ENCODE data around the gene STX19. TPM values are rescaled to one million over a fixed set of nuclear protein-coding genes. Genes with fewer than 3 reads are reported as not detected.

The STX19 gene
- total and polyA plus RNA-seq, 2 of the 13 experiments (the other 11 are each of a cell fraction or from before 2014, with no cell fraction given), result not detected

DNA sequence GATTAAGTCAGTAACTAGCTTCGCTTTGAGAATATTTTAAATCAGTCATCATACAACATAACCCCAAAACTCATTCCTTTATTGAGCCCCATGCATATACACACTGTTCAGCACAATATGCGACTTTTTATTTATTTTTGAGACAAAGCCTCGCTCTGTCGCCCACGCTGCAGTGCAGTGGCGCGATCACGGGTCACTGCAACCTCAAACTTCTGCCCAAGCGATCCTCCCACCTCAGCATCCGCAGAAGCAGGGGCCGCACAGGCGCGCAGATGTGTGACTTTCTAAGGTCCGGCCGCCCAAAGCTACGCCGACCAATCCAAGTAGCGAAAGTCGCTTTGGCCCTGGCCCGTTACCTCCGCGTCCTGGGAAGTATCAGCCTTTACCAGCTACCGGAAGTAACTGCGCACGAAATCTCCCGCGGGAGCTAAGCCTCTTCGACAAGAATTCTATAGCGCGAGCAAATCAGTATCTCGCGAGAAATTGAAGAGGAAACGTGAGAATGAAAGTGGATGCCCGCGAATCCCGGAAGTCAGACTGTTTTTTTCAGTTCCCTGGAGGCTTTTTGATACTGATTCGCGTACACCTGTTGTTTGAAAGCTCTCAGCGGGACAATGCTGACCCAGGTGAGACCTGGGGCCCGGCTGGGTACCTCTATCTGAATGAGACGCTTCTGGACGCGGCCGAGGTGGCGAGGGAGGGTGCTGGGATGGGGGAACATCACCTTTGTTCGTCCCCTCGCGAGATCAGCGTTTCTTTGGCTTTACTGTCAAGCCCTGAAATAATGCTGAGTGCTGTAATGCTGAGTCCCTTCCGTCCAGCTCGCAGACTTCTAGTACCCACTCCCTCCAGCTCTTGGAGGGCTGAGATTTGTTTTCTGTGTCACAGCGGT lies 34.4 kb upstream of the STX19 start, which contains the start of the genes DHFR2 and NSUN3 (continued):
- peak; percentile 58; the same call in 1 of the 2 replicates for TF ChIP-seq SIN3B (IDR thresholded peaks at IDR 0.05; ENCODE audit: low read length)
- TF ChIP-seq, protein P1, sequence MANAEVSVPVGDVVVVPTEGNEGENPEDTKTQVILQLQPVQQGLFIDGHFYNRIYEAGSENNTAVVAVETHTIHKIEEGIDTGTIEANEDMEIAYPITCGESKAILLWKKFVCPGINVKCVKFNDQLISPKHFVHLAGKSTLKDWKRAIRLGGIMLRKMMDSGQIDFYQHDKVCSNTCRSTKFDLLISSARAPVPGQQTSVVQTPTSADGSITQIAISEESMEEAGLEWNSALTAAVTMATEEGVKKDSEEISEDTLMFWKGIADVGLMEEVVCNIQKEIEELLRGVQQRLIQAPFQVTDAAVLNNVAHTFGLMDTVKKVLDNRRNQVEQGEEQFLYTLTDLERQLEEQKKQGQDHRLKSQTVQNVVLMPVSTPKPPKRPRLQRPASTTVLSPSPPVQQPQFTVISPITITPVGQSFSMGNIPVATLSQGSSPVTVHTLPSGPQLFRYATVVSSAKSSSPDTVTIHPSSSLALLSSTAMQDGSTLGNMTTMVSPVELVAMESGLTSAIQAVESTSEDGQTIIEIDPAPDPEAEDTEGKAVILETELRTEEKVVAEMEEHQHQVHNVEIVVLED (CRISPR knock-in tag; IDR thresholded peaks at IDR 0.05; ENCODE audit: borderline replicate concordance), result peak; percentile 44; the same call in 1 of the 2 replicates
- peak; percentile 78 for TF ChIP-seq HOXA3 (CRISPR knock-in tag; IDR thresholded peaks at IDR 0.05)
- TF ChIP-seq ZNF850 (CRISPR knock-in tag; conservative IDR thresholded peaks at IDR 0.05), result no peak
- TF ChIP-seq ELF4 (CRISPR knock-in tag; IDR thresholded peaks at IDR 0.05; ENCODE audit: borderline replicate concordance), result peak; percentile 96
- no peak for TF ChIP-seq RAD51 (IDR thresholded peaks at IDR 0.05; ENCODE audit: borderline replicate concordance)
- TF ChIP-seq, protein P2, sequence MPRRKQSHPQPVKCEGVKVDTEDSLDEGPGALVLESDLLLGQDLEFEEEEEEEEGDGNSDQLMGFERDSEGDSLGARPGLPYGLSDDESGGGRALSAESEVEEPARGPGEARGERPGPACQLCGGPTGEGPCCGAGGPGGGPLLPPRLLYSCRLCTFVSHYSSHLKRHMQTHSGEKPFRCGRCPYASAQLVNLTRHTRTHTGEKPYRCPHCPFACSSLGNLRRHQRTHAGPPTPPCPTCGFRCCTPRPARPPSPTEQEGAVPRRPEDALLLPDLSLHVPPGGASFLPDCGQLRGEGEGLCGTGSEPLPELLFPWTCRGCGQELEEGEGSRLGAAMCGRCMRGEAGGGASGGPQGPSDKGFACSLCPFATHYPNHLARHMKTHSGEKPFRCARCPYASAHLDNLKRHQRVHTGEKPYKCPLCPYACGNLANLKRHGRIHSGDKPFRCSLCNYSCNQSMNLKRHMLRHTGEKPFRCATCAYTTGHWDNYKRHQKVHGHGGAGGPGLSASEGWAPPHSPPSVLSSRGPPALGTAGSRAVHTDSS (CRISPR knock-in tag; conservative IDR thresholded peaks at IDR 0.05), result no peak
- TF ChIP-seq ZEB1 (IDR thresholded peaks at IDR 0.05; ENCODE audit: insufficient replicate concordance, low read depth), result peak; percentile 34
- 0 out of 2 replicates have a peak, but pooled peaks have one; percentile 49 for TF ChIP-seq SMYD3 (CRISPR knock-in tag; IDR thresholded peaks at IDR 0.05)
- TF ChIP-seq, protein P3, sequence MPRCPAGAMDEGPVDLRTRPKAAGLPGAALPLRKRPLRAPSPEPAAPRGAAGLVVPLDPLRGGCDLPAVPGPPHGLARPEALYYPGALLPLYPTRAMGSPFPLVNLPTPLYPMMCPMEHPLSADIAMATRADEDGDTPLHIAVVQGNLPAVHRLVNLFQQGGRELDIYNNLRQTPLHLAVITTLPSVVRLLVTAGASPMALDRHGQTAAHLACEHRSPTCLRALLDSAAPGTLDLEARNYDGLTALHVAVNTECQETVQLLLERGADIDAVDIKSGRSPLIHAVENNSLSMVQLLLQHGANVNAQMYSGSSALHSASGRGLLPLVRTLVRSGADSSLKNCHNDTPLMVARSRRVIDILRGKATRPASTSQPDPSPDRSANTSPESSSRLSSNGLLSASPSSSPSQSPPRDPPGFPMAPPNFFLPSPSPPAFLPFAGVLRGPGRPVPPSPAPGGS (CRISPR knock-in tag; IDR thresholded peaks at IDR 0.05), result 0 out of 2 replicates have a peak, but pooled peaks have one; percentile 28
- peak; percentile 47; the same call in 1 of the 2 replicates for TF ChIP-seq ZFP37 (CRISPR knock-in tag; IDR thresholded peaks at IDR 0.05; ENCODE audit: borderline replicate concordance)
- TF ChIP-seq ZNF430 (CRISPR knock-in tag; IDR thresholded peaks at IDR 0.05), result no peak
- TF ChIP-seq ZNF484 (CRISPR knock-in tag; IDR thresholded peaks at IDR 0.05; ENCODE audit: borderline replicate concordance, low read depth), result no peak
- TF ChIP-seq ELF1 (CRISPR knock-in tag; IDR thresholded peaks at IDR 0.05), result peak; percentile 98
- peak; percentile 92 for TF ChIP-seq KMT2B (CRISPR knock-in tag; IDR thresholded peaks at IDR 0.05)
- 0 out of 2 replicates have a peak, but pooled peaks have one; percentile 10 for TF ChIP-seq NR2F6 (IDR thresholded peaks at IDR 0.05)
- no peak for TF ChIP-seq NR2F6 (CRISPR knock-in tag; IDR thresholded peaks at IDR 0.05)
- no peak for TF ChIP-seq TP53 (CRISPR knock-in tag; conservative IDR thresholded peaks at IDR 0.05)
- TF ChIP-seq, protein P4, sequence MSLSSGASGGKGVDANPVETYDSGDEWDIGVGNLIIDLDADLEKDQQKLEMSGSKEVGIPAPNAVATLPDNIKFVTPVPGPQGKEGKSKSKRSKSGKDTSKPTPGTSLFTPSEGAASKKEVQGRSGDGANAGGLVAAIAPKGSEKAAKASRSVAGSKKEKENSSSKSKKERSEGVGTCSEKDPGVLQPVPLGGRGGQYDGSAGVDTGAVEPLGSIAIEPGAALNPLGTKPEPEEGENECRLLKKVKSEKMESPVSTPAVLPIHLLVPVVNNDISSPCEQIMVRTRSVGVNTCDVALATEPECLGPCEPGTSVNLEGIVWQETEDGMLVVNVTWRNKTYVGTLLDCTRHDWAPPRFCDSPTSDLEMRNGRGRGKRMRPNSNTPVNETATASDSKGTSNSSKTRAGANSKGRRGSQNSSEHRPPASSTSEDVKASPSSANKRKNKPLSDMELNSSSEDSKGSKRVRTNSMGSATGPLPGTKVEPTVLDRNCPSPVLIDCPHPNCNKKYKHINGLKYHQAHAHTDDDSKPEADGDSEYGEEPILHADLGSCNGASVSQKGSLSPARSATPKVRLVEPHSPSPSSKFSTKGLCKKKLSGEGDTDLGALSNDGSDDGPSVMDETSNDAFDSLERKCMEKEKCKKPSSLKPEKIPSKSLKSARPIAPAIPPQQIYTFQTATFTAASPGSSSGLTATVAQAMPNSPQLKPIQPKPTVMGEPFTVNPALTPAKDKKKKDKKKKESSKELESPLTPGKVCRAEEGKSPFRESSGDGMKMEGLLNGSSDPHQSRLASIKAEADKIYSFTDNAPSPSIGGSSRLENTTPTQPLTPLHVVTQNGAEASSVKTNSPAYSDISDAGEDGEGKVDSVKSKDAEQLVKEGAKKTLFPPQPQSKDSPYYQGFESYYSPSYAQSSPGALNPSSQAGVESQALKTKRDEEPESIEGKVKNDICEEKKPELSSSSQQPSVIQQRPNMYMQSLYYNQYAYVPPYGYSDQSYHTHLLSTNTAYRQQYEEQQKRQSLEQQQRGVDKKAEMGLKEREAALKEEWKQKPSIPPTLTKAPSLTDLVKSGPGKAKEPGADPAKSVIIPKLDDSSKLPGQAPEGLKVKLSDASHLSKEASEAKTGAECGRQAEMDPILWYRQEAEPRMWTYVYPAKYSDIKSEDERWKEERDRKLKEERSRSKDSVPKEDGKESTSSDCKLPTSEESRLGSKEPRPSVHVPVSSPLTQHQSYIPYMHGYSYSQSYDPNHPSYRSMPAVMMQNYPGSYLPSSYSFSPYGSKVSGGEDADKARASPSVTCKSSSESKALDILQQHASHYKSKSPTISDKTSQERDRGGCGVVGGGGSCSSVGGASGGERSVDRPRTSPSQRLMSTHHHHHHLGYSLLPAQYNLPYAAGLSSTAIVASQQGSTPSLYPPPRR (CRISPR knock-in tag; IDR thresholded peaks at IDR 0.05; ENCODE audit: borderline replicate concordance), result no peak; the same call in 1 of the 2 replicates
- no peak for TF ChIP-seq TEAD2 (CRISPR knock-in tag; IDR thresholded peaks at IDR 0.05)
- TF ChIP-seq DPF2 (CRISPR knock-in tag; IDR thresholded peaks at IDR 0.05; ENCODE audit: borderline replicate concordance, low read depth), result no peak
